ENCODE measurements around the gene OLA1. TPM values are rescaled to one million over a fixed set of nuclear protein-coding genes. Genes with fewer than 3 reads are reported as not detected.

Gene OLA1
- polyA plus RNA-seq, 1 donor from 2014 or later: 134 TPM

DNA sequence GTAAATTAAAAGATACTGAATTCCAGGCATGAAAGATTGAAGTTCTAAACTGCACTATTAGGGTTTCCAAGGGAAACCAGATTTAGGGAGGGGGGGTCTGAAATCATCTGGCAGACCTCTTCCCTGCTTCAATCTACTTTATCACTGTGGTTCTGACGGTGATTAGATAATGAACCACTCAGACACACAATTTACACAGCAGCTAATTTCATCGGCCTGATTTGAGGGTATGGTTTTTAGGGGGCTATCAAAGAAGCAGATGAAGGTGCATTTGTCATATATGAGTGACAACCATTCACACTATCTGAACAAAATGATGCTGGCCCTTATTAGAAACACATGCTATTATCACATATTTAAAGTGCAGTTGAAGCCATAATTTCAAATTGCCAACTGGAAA is 106.0 kb downstream of the OLA1 start:
- Histone ChIP-seq H2AFZ (ENCODE audit: low read depth, low read length) (no peak overlapping the region), H3K4me2 (ENCODE audit: low read length) (peak overlapping the region; percentile 10), H3F3A (ENCODE audit: insufficient read depth, low read length, poor library complexity, severe bottlenecking) (no peaks in the 10 kb centered on the region), H3K79me2 (replicated peaks; ENCODE audit: insufficient read depth, low read length) (no peaks in the 10 kb centered on the region), H3K27ac (ENCODE audit: low read length) (no peak overlapping the region), H3K9me2 (ENCODE audit: insufficient read depth, low read length) (no peaks in the 10 kb centered on the region), H3K9ac (ENCODE audit: low read length) (no peak overlapping the region), H4K20me1 (ENCODE audit: insufficient read depth) (no peaks in the 10 kb centered on the region), H3K36me3 (ENCODE audit: insufficient read depth, low read length) (no peaks in the 10 kb centered on the region), H3K4me3 (ENCODE audit: low read length) (peak overlapping the region; percentile 14), H3K9me3 (ENCODE audit: low read length) (peaks cover 3% of the 10 kb centered on the region), H3K27me3 (ENCODE audit: insufficient read depth, low read depth, low read length) (no peaks in the 10 kb centered on the region)
- TF ChIP-seq RAD21 (conservative IDR thresholded peaks at IDR 0.05) (no peak), TAF1 (IDR thresholded peaks at IDR 0.05; ENCODE audit: low read depth) (no peak), POLR2AphosphoS5 (IDR thresholded peaks at IDR 0.05) (peak; percentile 45), EZH2 (IDR thresholded peaks at IDR 0.05; ENCODE audit: borderline replicate concordance, insufficient read depth, low read length, poor library complexity, severe bottlenecking) (no peak), SMC3 (conservative IDR thresholded peaks at IDR 0.05; ENCODE audit: poor library complexity) (no peak), EP300 (conservative IDR thresholded peaks at IDR 0.05; ENCODE audit: poor library complexity, severe bottlenecking) (peak; percentile 47), MXI1 (conservative IDR thresholded peaks at IDR 0.05; ENCODE audit: poor library complexity, severe bottlenecking) (no peak)
- TF ChIP-seq, protein P1, sequence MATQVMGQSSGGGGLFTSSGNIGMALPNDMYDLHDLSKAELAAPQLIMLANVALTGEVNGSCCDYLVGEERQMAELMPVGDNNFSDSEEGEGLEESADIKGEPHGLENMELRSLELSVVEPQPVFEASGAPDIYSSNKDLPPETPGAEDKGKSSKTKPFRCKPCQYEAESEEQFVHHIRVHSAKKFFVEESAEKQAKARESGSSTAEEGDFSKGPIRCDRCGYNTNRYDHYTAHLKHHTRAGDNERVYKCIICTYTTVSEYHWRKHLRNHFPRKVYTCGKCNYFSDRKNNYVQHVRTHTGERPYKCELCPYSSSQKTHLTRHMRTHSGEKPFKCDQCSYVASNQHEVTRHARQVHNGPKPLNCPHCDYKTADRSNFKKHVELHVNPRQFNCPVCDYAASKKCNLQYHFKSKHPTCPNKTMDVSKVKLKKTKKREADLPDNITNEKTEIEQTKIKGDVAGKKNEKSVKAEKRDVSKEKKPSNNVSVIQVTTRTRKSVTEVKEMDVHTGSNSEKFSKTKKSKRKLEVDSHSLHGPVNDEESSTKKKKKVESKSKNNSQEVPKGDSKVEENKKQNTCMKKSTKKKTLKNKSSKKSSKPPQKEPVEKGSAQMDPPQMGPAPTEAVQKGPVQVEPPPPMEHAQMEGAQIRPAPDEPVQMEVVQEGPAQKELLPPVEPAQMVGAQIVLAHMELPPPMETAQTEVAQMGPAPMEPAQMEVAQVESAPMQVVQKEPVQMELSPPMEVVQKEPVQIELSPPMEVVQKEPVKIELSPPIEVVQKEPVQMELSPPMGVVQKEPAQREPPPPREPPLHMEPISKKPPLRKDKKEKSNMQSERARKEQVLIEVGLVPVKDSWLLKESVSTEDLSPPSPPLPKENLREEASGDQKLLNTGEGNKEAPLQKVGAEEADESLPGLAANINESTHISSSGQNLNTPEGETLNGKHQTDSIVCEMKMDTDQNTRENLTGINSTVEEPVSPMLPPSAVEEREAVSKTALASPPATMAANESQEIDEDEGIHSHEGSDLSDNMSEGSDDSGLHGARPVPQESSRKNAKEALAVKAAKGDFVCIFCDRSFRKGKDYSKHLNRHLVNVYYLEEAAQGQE (IDR thresholded peaks at IDR 0.05; ENCODE audit: borderline replicate concordance): no peak

DNA sequence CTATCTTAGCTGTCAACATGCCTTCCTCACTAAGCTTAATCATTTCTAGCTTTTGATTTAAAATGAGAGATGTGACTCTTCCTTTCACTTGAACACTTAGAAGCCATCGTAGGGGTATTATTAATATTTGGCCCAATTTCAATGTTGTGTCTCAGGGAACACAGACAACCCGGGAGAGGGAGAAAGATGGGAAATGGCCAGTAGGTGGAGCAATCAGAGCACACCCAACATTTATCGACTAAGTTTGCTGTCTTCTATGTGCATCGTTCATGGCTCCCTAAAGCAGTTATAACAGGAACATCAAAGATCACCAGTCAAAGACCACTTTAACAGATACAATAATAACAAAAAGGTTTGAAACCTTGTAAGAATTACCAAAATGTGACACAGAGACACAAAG is 110.2 kb downstream of the OLA1 start:
- H3K4me3 ChIP-seq (ENCODE audit: low read length): no peak overlapping the region
- TF ChIP-seq MXI1 (conservative IDR thresholded peaks at IDR 0.05; ENCODE audit: poor library complexity, severe bottlenecking): no peak
- TF ChIP-seq, protein P1 (IDR thresholded peaks at IDR 0.05; ENCODE audit: borderline replicate concordance): no peak
- no peak for TF ChIP-seq RAD21 (conservative IDR thresholded peaks at IDR 0.05)
- TF ChIP-seq EZH2 (IDR thresholded peaks at IDR 0.05; ENCODE audit: borderline replicate concordance, insufficient read depth, low read length, poor library complexity, severe bottlenecking): no peak
- no peak for TF ChIP-seq TAF1 (IDR thresholded peaks at IDR 0.05; ENCODE audit: low read depth)
- TF ChIP-seq EP300 (conservative IDR thresholded peaks at IDR 0.05; ENCODE audit: poor library complexity, severe bottlenecking): no peak
- TF ChIP-seq SMC3 (conservative IDR thresholded peaks at IDR 0.05; ENCODE audit: poor library complexity): no peak
- TF ChIP-seq POLR2AphosphoS5 (IDR thresholded peaks at IDR 0.05): no peak
- TF ChIP-seq, protein P2, sequence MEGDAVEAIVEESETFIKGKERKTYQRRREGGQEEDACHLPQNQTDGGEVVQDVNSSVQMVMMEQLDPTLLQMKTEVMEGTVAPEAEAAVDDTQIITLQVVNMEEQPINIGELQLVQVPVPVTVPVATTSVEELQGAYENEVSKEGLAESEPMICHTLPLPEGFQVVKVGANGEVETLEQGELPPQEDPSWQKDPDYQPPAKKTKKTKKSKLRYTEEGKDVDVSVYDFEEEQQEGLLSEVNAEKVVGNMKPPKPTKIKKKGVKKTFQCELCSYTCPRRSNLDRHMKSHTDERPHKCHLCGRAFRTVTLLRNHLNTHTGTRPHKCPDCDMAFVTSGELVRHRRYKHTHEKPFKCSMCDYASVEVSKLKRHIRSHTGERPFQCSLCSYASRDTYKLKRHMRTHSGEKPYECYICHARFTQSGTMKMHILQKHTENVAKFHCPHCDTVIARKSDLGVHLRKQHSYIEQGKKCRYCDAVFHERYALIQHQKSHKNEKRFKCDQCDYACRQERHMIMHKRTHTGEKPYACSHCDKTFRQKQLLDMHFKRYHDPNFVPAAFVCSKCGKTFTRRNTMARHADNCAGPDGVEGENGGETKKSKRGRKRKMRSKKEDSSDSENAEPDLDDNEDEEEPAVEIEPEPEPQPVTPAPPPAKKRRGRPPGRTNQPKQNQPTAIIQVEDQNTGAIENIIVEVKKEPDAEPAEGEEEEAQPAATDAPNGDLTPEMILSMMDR (IDR thresholded peaks at IDR 0.05; ENCODE audit: poor library complexity, severe bottlenecking): no peak
- peaks cover 8% of the 10 kb centered on the region for H3K9me3 ChIP-seq (ENCODE audit: low read length)
- H3K36me3 ChIP-seq (ENCODE audit: insufficient read depth, low read length): no peaks in the 10 kb centered on the region
- H3K79me2 ChIP-seq (replicated peaks; ENCODE audit: insufficient read depth, low read length): no peaks in the 10 kb centered on the region
- no peak overlapping the region for H3K9ac ChIP-seq (ENCODE audit: low read length)
- no peak overlapping the region for H3K27ac ChIP-seq (ENCODE audit: low read length)
- no peaks in the 10 kb centered on the region for H4K20me1 ChIP-seq (ENCODE audit: insufficient read depth)
- H3F3A ChIP-seq (ENCODE audit: insufficient read depth, low read length, poor library complexity, severe bottlenecking): no peaks in the 10 kb centered on the region
- no peaks in the 10 kb centered on the region for H3K27me3 ChIP-seq (ENCODE audit: insufficient read depth, low read depth, low read length)
- no peak overlapping the region for H3K4me2 ChIP-seq (ENCODE audit: low read length)
- H3K9me2 ChIP-seq (ENCODE audit: insufficient read depth, low read length): no peaks in the 10 kb centered on the region
- no peak overlapping the region for H2AFZ ChIP-seq (ENCODE audit: low read depth, low read length)
